Activated T-cell treated with anti-CD3 and anti-CD28 coated beads, Interleukin-2, amount 50 U/mL, for 4 hours (primary cell): ENCODE results near the gene PACRGL. TPM values are rescaled to one million over a fixed set of nuclear protein-coding genes. Genes with fewer than 3 reads are reported as not detected.
"Not testable (repeated sequence)": the region's sequence is repeated elsewhere in the genome, so short reads cannot be mapped to it uniquely, and the experiment has no call there.

Experiments used
- ATAC-seq, 2 donors: fragments of 200-7000 bp; cut with Tn5 transposase; one replicate each; pipeline ENCODE4 v1.10.0; 2021
- DNase-seq: peaks from one replicate; pipeline ENCODE4 v3.0.0-alpha.2; 2020
- H3K27me3 Mint-ChIP-seq: one replicate; pipeline ENCODE4 v1.8.0; 2021; ENCODE audit warnings: low read depth, mixed read lengths
- H3K36me3 Mint-ChIP-seq: one replicate; pipeline ENCODE4 v1.8.0; 2022; ENCODE audit warnings: mixed read lengths; ENCODE audit not compliant: insufficient read depth
- H3K4me1 Mint-ChIP-seq: one replicate; pipeline ENCODE4 v1.8.0; 2021; ENCODE audit warnings: low read depth, mixed read lengths
- H3K4me3 Mint-ChIP-seq: one replicate; pipeline ENCODE4 v1.8.0; 2021; ENCODE audit warnings: mild to moderate bottlenecking, moderate library complexity, mixed read lengths
- H3K9me3 Mint-ChIP-seq: one replicate; pipeline ENCODE4 v1.8.0; 2021; ENCODE audit warnings: mixed read lengths
- total RNA-seq, 3 donors: library from RNA; stranded (reverse); gene quantifications; one replicate each; pipeline ENCODE4 v1.2.1, GENCODE V29; 2021

PACRGL gene
- total RNA-seq, 3 donors from 2014 or later, result 12.7 to 16.0 (median 16.0) TPM

- H3K4me1 Mint-ChIP-seq, result no peaks in the 10 kb centered on the region
- no peak for ATAC-seq
- H3K9me3 Mint-ChIP-seq, result no peaks in the 10 kb centered on the region
Measured at GRCh38 chr4:20684852-20685763, 15.2 kb upstream of the PACRGL start.

GRCh38 chr4:20687864-20688263 lies 12.4 kb upstream of the PACRGL start:
- no peak for DNase-seq
- Mint-ChIP-seq H3K4me1 (no peaks in the 10 kb centered on the region), H3K4me3 (no peak overlapping the region), H3K27me3 (peaks cover 3% of the 10 kb centered on the region), H3K36me3 (no peaks in the 10 kb centered on the region), H3K9me3 (no peaks in the 10 kb centered on the region)
- no peak for ATAC-seq

More at GRCh38 chr4:20684852-20685763, 15.2 kb upstream of the PACRGL start:
- H3K4me3 Mint-ChIP-seq, result no peak overlapping the region
- no peak for DNase-seq
- H3K27me3 Mint-ChIP-seq, result peaks cover 5% of the 10 kb centered on the region
- H3K36me3 Mint-ChIP-seq, result no peaks in the 10 kb centered on the region

GRCh38 chr4:20696815-20697214 lies 3.4 kb upstream of the PACRGL start:
- Mint-ChIP-seq H3K36me3 (no peaks in the 10 kb centered on the region), H3K9me3 (no peaks in the 10 kb centered on the region), H3K4me1 (peaks cover 13% of the 10 kb centered on the region), H3K4me3 (no peak overlapping the region), H3K27me3 (no peaks in the 10 kb centered on the region)
- DNase-seq (no peak), ATAC-seq (no peak)

- ATAC-seq, result no peak
- H3K27me3 Mint-ChIP-seq, result no peaks in the 10 kb centered on the region
- no peaks in the 10 kb centered on the region for H3K9me3 Mint-ChIP-seq
- H3K4me1 Mint-ChIP-seq, result peaks cover 24% of the 10 kb centered on the region
- H3K4me3 Mint-ChIP-seq, result no peak overlapping the region
- H3K36me3 Mint-ChIP-seq, result no peaks in the 10 kb centered on the region
- DNase-seq, result no peak
Measured at GRCh38 chr4:20698382-20698781, 1.9 kb upstream of the PACRGL start.

- Mint-ChIP-seq H3K27me3 (no peaks in the 10 kb centered on the region), H3K9me3 (no peaks in the 10 kb centered on the region), H3K36me3 (peaks cover under 1% of the 10 kb centered on the region), H3K4me1 (peaks cover 24% of the 10 kb centered on the region), H3K4me3 (peak overlapping the region; percentile 62)
- DNase-seq (no peak), ATAC-seq (no peak)
Measured at GRCh38 chr4:20698820-20699219, 1.4 kb upstream of the PACRGL start.

GRCh38 chr4:20711335-20711734 lies 11.1 kb downstream of the PACRGL start:
- no peaks in the 10 kb centered on the region for H3K4me1 Mint-ChIP-seq
- no peaks in the 10 kb centered on the region for H3K27me3 Mint-ChIP-seq
- peaks cover 35% of the 10 kb centered on the region for H3K36me3 Mint-ChIP-seq
- DNase-seq, result no peak
- no peak overlapping the region for H3K4me3 Mint-ChIP-seq
- H3K9me3 Mint-ChIP-seq, result no peaks in the 10 kb centered on the region
- no peak for ATAC-seq

GRCh38 chr4:20723019-20723418 lies 22.8 kb downstream of the PACRGL start:
- no peaks in the 10 kb centered on the region for H3K4me1 Mint-ChIP-seq
- no peak overlapping the region for H3K4me3 Mint-ChIP-seq
- H3K9me3 Mint-ChIP-seq, result peaks cover 9% of the 10 kb centered on the region
- ATAC-seq (no peak), DNase-seq (no peak)
- no peaks in the 10 kb centered on the region for H3K27me3 Mint-ChIP-seq
- peaks cover 68% of the 10 kb centered on the region for H3K36me3 Mint-ChIP-seq

- ATAC-seq, result no peak
- Mint-ChIP-seq H3K36me3 (peaks cover 64% of the 10 kb centered on the region), H3K27me3 (no peaks in the 10 kb centered on the region), H3K4me1 (no peaks in the 10 kb centered on the region), H3K4me3 (no peak overlapping the region), H3K9me3 (peaks cover 9% of the 10 kb centered on the region)
- no peak for DNase-seq
Measured at GRCh38 chr4:20723463-20723862, 23.2 kb downstream of the PACRGL start.

- Mint-ChIP-seq H3K4me3 (no peak overlapping the region), H3K9me3 (peaks cover 9% of the 10 kb centered on the region), H3K27me3 (no peaks in the 10 kb centered on the region), H3K36me3 (peaks cover 56% of the 10 kb centered on the region), H3K4me1 (no peaks in the 10 kb centered on the region)
- DNase-seq (no peak), ATAC-seq (no peak)
Measured at GRCh38 chr4:20724915-20725314, 24.7 kb downstream of the PACRGL start.

- Mint-ChIP-seq H3K27me3 (no peaks in the 10 kb centered on the region), H3K36me3 (peaks cover 53% of the 10 kb centered on the region)
Measured at GRCh38 chr4:20735931-20736330, 35.7 kb downstream of the PACRGL start.

GRCh38 chr4:20746000-20746399 lies 45.7 kb downstream of the PACRGL start:
- not testable (repeated sequence) for H3K27me3 Mint-ChIP-seq, DNase-seq, H3K4me3 Mint-ChIP-seq, ATAC-seq, H3K4me1 Mint-ChIP-seq
- peaks cover 12% of the 10 kb centered on the region for H3K36me3 Mint-ChIP-seq
- H3K9me3 Mint-ChIP-seq, result peaks cover 23% of the 10 kb centered on the region

More at GRCh38 chr4:20735931-20736330, 35.7 kb downstream of the PACRGL start:
- DNase-seq (no peak), ATAC-seq (no peak)
- Mint-ChIP-seq H3K4me1 (no peaks in the 10 kb centered on the region), H3K4me3 (no peak overlapping the region), H3K9me3 (peaks cover 29% of the 10 kb centered on the region)

- ATAC-seq (no peak), DNase-seq (no peak)
- H3K27me3 Mint-ChIP-seq, result no peaks in the 10 kb centered on the region
- H3K9me3 Mint-ChIP-seq, result no peaks in the 10 kb centered on the region
- peaks cover 10% of the 10 kb centered on the region for H3K36me3 Mint-ChIP-seq
- no peak overlapping the region for H3K4me3 Mint-ChIP-seq
- no peaks in the 10 kb centered on the region for H3K4me1 Mint-ChIP-seq
Measured at GRCh38 chr4:20752641-20753040, 52.4 kb downstream of the PACRGL start.

GRCh38 chr4:20754036-20754435 lies 53.8 kb downstream of the PACRGL start:
- no peak for ATAC-seq
- no peaks in the 10 kb centered on the region for H3K27me3 Mint-ChIP-seq
- no peaks in the 10 kb centered on the region for H3K9me3 Mint-ChIP-seq
- no peak for DNase-seq
- H3K4me1 Mint-ChIP-seq, result no peaks in the 10 kb centered on the region
- H3K4me3 Mint-ChIP-seq, result no peak overlapping the region
- peaks cover 10% of the 10 kb centered on the region for H3K36me3 Mint-ChIP-seq

- H3K36me3 Mint-ChIP-seq, result no peaks in the 10 kb centered on the region
- ATAC-seq, result no peak
- H3K9me3 Mint-ChIP-seq, result no peaks in the 10 kb centered on the region
- H3K4me1 Mint-ChIP-seq, result no peaks in the 10 kb centered on the region
- H3K4me3 Mint-ChIP-seq, result no peak overlapping the region
- no peaks in the 10 kb centered on the region for H3K27me3 Mint-ChIP-seq
- no peak for DNase-seq
Measured at GRCh38 chr4:20760053-20760452, 59.8 kb downstream of the PACRGL start.

GRCh38 chr4:20761382-20761781 lies 61.1 kb downstream of the PACRGL start:
- no peaks in the 10 kb centered on the region for H3K36me3 Mint-ChIP-seq
- H3K4me1 Mint-ChIP-seq, result no peaks in the 10 kb centered on the region
- no peaks in the 10 kb centered on the region for H3K27me3 Mint-ChIP-seq
- H3K4me3 Mint-ChIP-seq, result no peak overlapping the region
- DNase-seq, result no peak
- no peak for ATAC-seq
- no peaks in the 10 kb centered on the region for H3K9me3 Mint-ChIP-seq
